ENCODE results near the gene ACSF3.
"Not testable (repeated sequence)": the region's sequence is repeated elsewhere in the genome, so short reads cannot be mapped to it uniquely, and the experiment has no call there.

The ACSF3 gene

DNA sequence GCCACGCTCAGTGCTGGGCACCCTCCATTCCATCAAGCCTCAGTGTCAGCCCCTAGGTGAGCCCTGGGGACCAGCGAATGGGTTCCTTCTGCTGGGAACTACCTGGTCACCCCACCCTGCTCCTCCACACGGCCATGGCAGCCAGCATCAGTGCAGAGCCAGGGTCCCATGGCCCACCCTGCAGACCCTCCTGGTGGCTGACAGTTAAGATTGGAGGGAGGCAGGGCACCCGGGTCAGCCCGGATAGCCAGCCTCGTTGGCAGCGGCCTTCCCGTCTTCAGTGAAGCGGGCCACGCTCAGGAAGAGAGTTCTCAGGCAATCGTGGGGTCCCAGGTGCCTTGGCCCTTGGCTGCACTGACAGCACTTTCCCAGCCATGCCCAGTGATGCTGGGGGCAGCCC lies 37.1 kb upstream of the ACSF3 start:
- no peak for DNase-seq

DNA sequence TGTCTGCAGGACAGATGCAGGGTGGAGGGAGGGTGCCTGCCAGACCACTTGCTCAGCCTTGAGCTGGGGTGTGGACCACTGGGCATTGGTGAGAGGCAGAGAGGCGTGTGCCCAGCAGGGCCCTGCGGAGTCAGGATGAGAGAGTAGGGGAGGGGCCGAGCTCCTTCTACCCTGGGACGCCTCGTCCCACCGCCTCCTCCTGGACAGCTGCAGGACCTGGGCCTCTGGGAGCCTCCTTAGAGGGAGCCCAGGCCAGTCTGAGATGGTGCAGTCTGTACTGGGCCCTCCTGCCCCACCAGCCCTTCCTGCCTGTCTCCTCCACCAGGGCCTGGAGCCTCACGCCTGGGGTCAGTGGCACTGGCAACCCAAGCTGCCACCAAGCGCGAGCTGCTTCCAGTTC lies 35.9 kb upstream of the ACSF3 start:
- DNase-seq: no peak

DNA sequence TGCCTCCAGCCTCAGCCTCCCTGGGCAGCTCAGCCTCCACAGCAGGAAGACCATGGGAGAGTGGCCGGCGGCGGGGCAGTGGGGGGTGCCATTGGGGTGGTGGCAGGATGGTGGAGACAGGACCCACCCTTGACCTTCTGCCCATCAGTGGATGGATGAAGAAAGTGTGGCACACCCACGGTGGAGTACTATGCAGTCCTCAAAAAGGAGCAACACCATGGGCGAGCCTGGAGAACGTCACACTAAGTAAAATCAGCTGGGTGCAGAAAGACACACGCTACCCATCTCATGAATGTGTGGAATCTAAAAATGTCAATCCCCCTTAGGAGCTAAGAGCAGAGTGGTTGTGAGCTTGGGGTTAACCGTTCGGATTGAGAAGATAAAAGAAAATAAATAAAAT lies 34.8 kb upstream of the ACSF3 start:
- DNase-seq: no peak

DNA sequence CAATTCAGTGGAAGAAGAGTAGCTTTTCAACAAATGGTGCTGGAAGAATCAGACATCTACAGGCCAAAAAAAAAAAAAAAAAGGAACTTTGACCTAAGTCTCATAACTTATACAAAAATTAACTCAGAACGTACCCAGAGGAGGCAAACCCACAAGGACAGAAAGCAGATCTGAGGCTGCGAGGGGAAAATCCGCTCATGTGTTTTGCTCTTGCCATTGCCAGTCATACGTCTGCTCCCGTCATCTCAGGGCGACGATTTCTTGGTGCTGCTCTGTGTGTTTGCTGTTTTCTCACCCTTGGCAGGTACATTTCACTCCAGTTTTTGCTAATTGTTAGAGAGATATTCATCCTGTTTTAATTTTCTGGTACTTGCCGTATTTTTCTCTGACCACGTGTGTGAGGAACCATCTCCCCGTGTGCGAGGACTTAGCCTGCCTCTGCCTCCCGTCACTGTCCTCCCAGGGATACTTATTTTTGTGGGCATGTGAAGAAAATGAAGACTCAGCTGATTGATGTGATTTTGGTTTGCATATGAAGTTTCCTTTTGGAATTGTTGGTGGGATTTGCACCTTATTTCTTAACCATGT lies 33.4 kb upstream of the ACSF3 start:
- no peak for DNase-seq

DNA sequence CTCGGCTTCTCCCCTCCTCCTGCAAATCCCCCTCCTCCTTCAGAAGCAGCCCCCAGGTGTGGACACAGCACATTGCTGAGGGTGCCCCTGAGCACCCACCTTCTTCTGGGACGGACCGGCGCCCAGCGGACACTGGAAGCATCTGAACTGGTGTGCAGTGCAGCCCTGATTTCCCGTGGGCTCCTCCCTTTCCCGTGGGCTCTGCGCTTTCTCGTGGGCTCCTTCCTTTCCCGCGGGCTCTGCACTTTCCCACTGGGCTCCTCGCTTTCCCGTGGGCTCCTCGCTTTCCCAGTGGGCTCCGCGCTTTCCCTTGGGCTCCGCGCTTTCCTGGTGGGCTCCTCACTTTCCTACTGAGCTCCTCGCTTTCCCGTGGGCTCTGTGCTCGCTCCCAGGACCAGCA lies 32.6 kb upstream of the ACSF3 start:
- DNase-seq: no peak

DNA sequence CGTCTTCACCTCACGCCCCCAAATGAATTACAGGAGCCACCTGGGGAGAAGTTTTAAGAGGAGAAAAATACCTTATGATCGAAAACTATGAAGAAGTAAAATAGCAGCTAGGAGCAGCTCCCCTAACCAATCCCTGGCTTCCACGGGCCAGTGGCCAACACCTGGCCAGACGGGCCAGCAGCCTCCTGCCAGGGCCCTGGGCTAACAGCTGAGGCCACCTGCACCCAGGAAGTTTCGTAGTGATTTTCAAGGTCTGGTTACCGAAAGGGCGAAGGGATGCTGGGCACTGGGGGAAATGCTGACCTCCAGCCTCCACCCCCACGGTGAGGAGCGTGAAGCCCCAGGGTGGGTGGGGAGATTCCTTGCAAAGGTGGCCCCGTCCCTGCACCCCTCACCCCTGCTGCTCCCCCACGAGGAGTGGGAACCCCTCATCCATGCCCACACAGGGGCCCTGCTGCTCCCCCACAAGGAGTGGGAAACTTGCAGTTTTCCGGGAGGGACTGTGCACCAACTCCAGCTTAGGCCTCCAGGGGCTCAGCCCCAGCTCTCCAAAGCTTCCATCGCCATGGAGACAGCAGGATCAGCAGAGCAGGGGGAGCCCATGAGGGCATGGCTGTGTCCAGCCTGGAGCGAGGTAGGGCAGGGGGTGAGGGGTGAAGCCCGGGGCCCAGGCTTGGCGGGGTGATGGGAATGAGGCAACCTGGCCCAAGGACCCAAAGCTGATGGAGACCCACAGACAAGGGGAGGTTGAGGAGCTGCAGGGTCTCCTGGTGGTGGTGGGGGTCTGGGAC lies 31.9 kb upstream of the ACSF3 start:
- DNase-seq: no peak

DNA sequence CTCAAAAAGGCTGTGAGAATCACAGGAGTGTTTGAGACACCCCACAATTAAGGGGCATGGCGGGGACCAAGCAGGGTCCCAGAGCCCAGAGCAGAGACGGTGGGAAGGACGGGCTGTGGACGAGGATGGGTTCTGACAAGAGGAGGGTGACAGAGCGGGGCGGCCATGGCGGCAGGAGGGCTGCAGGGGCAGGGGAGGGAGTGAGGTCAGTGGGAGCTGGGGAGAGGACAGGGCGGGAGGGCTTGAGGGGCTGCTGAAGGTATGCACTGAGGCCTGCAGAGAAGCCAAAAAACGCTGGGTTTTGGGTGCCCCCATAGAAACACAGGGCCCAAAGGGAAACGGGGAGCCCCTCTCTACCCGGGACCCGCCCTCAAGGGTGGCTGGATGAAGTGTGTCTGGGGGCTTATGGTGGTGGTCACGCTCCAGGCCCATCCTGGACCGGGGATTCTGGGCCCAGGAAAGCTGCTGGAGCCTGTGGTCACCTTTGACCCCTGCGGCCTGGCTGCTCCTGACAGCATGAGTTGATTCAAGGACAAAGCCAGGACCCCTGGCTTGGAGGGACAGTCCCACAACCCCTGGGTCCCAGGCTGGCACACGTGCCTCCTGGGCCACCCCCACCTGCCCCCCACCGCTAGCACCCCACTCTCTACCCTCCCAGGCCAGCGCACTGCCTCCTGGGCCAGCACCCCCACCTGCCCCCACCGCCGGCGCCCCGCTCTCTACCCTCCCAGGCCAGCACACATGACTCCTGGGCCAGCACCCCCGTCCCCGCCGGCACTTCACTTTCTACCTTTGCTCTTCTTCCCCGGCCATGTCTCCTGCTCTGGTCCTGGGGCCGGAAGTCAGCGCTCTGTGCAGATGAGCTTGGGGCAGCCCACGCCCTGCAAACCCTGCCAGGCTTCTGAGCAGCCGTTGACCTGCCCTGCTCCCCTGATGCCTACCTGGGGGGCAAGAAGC lies 31.0 kb upstream of the ACSF3 start:
- DNase-seq: no peak

DNA sequence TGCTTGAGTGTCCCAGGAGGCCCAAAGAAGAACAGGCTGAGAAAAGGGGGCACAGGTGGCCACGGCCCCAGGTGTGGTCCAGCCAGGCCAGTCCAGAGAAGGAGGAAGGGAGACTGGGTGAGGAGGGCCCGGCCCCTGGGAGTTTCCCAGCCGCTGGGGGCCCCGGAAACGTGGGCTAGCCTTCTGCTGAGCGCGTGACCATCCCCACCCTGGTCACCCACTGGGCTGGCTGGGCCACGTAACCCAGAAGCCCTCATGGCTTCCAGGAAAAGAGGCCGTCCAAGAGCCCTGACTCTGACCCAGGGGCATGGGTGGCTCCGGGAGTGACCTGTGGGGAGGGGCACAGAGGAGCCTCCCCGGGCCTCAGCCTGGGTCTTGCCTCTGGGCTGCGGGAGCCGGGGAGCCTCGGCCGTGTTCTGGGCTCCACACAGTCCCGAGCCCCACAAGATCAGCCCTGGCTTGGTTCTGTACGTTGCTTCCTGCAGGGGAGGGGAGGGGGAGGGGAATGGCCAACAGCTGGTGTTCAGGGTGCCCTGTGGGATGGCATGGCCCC lies 29.8 kb upstream of the ACSF3 start:
- no peak for DNase-seq

DNA sequence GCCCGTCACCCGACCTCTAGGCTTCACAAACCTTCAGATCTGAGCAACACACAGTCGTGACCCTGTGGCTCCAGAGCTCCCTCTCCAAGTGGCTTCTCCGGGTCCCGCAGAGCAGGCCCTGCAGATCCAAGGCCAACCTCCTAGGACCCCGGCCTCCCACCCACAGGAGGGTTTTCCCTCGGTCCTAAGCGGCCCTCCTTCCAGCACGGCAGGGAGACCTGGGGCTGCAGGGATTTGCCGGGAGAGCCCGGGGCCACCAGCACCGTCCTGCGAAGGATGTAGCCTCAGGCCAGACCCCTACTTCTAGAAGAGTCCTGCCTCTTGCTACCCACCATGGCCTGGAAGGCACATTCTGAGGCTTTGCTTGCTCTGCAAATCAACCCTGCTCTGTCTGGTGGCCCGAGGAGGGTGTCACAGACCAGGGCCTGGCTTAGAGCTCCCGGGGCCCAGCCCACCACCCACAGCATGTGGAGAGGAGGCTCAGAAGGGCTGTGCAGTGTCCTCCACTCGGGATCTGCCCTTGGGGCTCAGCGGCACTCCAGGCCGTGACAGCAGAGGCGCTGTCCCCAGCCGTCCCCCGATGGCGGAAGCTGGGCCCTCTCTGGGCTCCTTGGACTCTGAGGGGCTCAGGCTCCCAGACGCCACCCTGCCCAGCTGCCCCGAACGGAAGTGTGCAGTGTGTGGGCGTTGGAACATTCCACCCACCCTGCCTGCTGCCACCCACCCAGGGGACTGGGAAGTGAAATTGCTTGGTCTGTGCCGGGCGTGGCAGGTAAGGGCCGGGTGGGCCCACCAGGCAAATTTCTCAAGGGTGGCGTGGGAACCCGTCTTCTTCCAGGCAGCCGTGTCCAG lies 28.8 kb upstream of the ACSF3 start:
- DNase-seq: no peak

DNA sequence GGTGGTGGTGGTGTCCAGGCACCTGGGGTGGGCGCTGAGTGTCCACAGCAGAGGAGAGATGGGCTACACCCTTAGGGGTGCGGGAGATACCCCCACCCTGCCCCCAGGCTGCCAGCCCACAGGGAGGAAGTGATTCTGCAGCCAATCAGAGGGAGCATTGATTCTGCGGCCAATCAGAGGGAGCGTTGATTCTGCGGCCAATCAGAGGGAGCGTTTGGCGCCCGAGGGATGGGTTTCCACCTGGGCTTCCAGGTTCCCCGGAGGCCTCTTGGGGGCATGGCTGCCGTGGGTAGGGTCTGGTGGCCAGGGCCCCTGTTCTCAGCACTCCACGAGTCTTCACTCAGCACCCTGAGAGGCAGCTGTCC lies 28.2 kb upstream of the ACSF3 start:
- DNase-seq: no peak

DNA sequence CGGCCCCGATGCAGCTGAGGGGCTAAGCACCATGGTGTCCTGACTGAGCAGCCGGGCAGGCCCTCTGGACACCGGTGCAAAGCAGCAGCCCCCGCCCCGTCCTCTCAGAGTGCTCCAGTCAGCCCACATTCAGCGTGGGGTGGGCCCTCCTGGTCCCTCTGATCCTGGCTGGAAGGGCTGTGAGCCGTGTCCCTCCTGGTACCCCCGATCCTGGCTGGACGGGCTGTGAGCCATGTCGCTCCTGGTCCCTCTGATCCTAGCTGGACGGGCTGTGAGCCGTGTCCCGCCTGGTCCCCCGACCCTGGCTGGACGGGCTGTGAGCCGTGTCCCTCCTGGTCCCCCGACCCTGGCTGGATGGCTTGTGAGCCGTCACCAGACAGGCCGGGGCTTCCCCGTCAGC lies 26.9 kb upstream of the ACSF3 start:
- no peak for DNase-seq

DNA sequence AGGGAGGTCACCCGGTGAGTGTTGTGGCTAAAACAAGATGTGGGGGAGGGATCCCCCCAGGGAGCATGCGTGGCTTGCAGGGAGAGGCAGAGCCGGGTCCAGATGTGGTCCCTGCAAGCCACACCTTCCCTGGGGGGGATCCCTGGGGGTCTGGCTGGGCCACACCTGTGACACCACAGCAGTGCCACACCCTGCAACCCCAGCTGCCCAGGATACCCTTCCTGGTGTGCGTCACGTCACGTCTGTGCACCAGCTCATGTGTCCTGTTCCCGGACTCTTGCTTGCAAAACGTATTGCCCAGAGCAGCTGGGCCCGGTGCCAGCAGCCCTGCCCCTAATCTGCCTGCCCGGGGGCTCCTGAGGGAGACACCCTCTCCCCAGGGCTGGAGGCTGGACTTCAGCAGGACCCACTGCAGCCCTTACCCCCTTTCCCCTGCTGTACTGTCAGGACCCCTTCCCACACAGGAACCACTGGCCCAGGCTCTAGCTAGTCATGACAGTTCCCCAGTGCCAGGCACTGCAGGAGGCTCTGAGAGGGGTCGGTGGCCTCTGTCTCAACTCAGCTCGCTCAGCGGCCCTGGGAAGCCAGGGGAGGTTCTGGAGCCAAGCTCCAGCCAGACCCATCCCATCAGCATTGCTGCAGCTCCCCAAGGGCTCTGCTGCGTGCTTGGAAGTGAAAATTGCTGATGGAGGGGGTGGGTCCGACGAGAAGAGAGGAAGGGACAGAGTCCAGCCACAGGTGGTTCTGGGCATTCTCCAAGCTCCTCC lies 25.8 kb upstream of the ACSF3 start:
- DNase-seq: no peak

DNA sequence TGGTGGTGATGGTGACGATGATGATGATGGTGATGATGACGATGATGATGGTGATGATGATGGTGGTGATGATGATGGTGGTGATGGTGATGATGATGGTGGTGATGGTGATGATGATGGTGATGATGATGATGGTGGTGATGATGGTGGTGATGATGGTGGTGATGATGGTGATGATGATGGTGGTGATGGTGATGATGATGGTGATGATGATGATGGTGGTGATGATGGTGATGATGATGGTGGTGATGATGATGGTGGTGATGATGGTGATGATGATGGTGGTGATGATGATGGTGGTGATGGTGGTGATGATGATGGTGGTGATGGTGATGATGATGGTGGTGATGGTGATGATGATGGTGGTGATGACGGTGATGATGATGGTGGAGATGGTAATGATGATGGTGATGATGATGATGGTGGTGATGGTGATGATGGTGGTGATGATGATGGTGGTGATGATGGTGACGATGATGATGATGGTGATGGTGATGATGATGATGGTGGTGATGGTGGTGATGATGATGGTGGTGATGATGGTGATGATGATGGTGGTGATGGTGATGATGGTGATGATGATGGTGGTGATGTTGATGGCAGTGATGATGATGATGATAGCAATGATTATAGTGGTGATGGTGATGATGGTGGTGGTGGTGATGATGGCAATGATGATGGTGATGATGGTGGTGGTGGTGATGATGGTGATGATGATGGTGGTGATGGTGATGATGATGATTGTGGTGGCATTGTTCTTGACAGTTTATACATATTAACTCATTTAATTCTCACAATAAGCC lies 24.6 kb upstream of the ACSF3 start:
- not testable (repeated sequence) for DNase-seq

DNA sequence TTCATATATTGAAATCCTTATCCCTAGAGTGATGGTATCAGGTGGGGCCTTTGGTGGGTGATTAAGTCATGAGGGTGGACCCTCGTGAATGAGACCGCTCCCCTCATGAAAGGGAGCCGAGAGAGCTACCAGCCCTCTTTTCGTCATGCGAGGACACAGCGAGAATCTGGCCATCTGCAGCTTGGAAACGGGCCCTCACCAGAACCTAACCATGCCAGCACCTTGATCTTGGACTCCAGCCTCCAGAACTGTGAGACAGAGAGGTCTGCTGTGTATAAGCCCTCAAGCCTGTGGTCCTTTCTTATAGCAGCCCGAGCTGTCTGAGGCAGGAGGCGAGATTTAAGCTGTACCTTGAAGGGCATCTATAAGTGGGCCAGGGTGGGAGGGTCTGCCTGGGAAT lies 23.7 kb upstream of the ACSF3 start:
- DNase-seq: no peak

DNA sequence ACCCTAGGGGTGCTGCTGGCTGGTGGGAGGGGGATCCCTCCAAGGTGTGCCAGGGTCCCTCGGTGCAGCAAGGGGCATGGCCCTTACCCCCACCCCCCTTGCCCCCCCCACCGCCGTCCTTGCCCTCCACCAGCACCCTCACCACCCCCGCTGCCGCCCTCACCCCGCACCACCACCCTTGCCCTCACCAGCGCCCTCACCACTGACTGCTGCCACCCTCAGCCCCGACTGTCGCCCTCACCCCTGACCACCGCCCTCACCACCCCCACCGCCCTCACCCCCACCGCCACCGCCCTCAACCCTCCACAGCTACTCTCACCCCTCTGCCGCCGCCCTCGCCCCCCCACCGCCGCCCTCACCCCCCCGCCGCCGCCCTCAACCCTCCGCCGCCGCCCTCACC lies 23.1 kb upstream of the ACSF3 start:
- no peak for DNase-seq

DNA sequence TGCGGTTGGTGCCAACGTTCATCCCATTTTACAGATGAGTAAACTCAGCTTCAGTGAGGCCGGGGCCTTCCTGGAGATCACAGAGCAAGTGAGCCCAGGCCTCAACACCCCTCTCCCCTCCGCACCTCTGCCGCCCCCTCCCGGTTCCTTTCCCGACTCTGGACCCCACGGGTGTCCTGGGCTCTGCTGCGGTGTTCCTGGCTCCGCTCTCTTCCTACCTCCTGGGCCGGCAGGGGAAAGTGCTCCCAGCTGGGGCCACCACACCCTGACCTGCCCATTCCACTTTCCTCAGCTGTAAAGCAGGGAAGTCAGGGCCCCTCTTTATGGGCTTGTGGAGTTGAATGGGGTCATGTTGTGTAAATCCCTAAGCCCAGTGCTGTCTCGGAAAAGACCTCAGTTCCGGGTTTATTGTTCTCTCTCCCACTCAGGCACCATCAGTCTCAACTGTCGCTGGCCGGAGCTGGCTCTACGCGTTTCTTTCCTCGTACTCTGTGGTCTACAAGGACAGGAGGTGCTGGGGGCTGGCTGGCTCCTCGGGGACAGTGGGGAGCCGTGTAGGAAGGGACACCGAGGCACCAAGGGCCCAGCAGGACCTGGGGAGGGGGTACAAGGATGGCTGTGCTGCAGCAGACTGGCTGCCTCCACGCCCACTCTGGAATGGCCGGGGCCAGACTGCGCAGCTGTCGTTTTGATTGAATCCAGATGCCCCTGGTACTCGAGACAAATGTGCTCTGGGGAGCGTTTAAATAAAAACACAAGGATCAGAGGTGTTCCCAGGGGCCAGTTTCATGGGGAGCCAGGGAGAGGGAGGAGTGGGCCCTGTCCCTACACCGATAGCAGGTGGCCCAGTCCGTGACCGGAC lies 21.7 kb upstream of the ACSF3 start:
- no peak for DNase-seq

DNA sequence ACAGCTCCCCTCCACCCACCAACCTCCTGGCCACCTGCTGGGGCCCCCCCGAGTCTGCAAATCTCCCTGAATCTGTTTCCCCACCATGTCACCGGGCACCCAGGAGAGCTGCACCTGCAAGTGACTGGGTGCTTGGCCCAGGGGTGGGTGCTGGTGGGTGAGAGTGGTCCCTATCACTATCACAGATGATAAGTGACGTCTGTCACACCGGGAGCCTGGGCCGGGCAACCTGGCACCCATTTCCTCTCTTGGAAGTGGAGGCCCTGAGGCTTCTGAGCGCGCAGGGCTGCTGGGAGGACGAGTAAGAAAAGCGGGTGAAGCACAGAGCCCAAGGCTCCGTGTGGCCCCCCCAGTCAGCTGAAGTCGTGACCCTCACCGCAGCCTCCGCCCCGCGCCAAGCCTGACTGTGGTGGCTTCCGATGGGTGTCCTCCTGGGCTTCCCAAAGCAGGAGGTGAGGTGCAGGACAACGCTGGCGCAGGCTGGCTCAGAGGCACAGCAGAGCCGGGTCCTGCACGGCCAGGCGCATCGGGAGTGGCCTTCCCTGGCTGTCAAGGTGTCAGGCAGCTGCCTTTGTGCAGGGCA lies 21.0 kb upstream of the ACSF3 start:
- DNase-seq: no peak

DNA sequence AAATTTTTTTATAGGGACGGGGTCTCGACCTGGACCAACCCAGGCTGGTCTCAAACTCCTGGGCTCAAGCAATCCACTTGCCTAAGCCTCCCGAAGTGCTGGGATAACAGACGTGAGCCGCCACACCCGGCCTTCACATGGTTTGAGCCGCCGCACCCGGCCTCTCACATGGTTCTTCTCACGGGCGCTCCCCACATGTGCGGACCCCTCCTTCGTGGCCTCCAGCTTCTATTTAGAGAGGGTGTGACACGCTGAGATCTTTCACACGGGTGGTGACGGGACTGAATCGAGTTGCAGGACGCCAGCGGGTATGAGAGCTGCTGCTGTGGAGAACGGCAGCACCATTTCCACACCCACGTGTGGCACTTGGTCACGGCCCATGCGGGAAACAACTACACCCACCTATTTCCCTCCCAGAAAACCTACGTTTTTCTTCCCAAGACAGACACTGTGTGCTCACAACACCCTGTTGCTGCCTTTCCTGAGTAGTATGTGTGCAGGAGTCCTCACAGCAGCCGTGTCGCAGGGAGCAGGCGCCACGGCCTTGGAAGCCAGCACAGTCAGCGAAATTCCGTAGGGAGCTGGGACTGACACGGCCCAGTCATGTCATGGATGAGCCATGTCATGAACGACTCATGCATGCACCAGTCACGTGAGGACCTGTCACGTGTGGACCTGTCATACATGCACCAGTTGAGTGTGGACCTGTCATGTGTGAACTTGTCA lies 20.1 kb upstream of the ACSF3 start:
- DNase-seq: no peak
